ENCODE measurements around the gene WWC2. TPM values are rescaled to one million over a fixed set of nuclear protein-coding genes. Genes with fewer than 3 reads are reported as not detected.

The WWC2 gene
- total RNA-seq, 1 experiment from 2014 or later = 39.1 TPM

DNA sequence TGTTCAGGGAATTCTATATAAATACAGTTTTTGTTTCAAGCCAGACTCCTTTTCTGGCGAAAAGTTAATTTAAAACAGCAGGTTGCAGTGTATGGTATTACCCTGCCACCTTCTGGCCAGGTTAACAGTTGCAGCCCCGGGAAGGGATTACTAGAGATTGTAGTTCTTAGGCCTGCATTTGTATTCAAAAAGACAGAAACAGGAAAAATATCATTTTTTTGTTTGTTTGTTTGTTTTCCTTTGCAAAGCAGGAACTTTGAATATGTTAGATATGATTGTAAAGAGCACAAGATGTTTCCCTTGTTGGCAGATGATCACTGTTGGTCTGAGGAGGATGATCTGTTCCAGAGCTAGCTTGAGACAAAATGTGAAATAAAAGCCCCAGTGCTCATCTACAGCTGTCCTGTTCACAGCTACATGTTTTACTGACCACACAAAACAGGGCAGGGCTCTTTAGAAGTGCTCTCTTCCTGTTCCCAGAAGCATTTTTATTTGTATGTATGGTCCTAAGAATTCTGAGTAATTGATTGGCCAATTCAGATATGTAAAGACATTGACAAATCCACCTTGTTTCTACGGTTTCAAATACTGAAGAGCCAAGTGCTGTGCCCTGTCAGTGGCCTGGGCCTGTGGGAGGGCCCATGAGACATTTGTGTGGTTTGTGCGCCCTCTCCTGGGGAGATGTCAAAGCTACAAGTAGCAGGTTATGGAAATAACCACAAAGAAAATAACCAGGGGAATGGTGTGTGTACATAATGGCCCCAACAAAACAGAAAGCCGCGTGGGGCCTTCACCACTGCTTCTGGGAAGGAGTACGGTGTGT, 163.1 kb downstream of the WWC2 start:
- no peak overlapping the region for H3K9ac ChIP-seq (ENCODE audit: low read length)
- H3K36me3 ChIP-seq (ENCODE audit: control insufficient read depth in 1 of 2, insufficient read depth in 2 of 2, low read length in 2 of 2) = peaks cover 2 to 17% of the 10 kb centered on the region in 2 experiments; a peak in 1 of 4 replicates
- no TSS peak for BruUV-seq (replicated peaks)
- H3K4me2 ChIP-seq (ENCODE audit: low read length) = no peak overlapping the region
- no peaks in the 10 kb centered on the region for H3K9me2 ChIP-seq (ENCODE audit: insufficient read depth)
- H3K4me3 ChIP-seq (replicated peaks in 1 of 2; ENCODE audit: low read depth in 1 of 2, low read length in 2 of 2) = no peak overlapping the region
- TF ChIP-seq RAD21 (IDR thresholded peaks at IDR 0.05; ENCODE audit: low read depth) = peak; percentile 82
- TF ChIP-seq, protein P1, sequence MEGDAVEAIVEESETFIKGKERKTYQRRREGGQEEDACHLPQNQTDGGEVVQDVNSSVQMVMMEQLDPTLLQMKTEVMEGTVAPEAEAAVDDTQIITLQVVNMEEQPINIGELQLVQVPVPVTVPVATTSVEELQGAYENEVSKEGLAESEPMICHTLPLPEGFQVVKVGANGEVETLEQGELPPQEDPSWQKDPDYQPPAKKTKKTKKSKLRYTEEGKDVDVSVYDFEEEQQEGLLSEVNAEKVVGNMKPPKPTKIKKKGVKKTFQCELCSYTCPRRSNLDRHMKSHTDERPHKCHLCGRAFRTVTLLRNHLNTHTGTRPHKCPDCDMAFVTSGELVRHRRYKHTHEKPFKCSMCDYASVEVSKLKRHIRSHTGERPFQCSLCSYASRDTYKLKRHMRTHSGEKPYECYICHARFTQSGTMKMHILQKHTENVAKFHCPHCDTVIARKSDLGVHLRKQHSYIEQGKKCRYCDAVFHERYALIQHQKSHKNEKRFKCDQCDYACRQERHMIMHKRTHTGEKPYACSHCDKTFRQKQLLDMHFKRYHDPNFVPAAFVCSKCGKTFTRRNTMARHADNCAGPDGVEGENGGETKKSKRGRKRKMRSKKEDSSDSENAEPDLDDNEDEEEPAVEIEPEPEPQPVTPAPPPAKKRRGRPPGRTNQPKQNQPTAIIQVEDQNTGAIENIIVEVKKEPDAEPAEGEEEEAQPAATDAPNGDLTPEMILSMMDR (IDR thresholded peaks at IDR 0.05 in 2 of 3, conservative IDR thresholded peaks at IDR 0.05 in 1 of 3; ENCODE audit: borderline replicate concordance in 1 of 3, insufficient read depth in 1 of 3, low read depth in 2 of 3, low read length in 2 of 3) = peak; percentile 84 to 87 (median 86)
- TF ChIP-seq CEBPB (IDR thresholded peaks at IDR 0.05; ENCODE audit: low read depth) = no peak
- peaks cover 0 to 4% of the 10 kb centered on the region in 2 experiments; a peak in 2 of 4 replicates for H3K4me1 ChIP-seq (ENCODE audit: control insufficient read depth in 1 of 2, insufficient read depth in 2 of 2, low read length in 2 of 2)
- 0 out of 2 replicates have a peak overlapping the region, but pooled peaks have one; percentile 6 for H3K27ac ChIP-seq (ENCODE audit: low read depth, low read length)
- peak; percentile 97 for ATAC-seq
- POLR2A ChIA-PET = no interaction called here
- no peaks in the 10 kb centered on the region for H3K79me2 ChIP-seq (ENCODE audit: insufficient read depth, low read length)
- no peak overlapping the region for H2AFZ ChIP-seq (ENCODE audit: low read depth, low read length, poor library complexity, severe bottlenecking)
- H4K20me1 ChIP-seq (ENCODE audit: insufficient read depth) = no peaks in the 10 kb centered on the region
- intact Hi-C loops (cut with micrococcal nuclease) = loop anchor here (1.0 to 10.0 kb wide), 4 partner anchors 189 to 903 kb away; no protein-coding TSS in a partner anchor
- no peaks in the 10 kb centered on the region for H3K27me3 ChIP-seq (ENCODE audit: insufficient read depth, low read length)
- CTCF ChIA-PET = interaction anchor here (0.6 to 2.4 kb wide), 20 partner anchors 9 to 1872 kb away, joined by 3 to 59 read pairs (median 4); partner anchors contain the start of gene WWC2
- DNase-seq (ENCODE audit: low read depth, low spot score) = peak; percentile 56
- H3K9me3 ChIP-seq (ENCODE audit: control insufficient read depth in 1 of 2, insufficient read depth in 1 of 2, low read depth in 1 of 2, low read length in 2 of 2) = no peaks in the 10 kb centered on the region
- RAD21 ChIA-PET (ENCODE audit: low non-redundant PET in 1 of 2, low total read pairs in 2 of 2, uncharacterized antibody in 2 of 2, unreplicated experiment in 2 of 2) = interaction anchor here (1.1 to 2.0 kb wide), 4 partner anchors 189 to 324 kb away, joined by 8 to 13 read pairs (median 12); no protein-coding TSS in a partner anchor

DNA sequence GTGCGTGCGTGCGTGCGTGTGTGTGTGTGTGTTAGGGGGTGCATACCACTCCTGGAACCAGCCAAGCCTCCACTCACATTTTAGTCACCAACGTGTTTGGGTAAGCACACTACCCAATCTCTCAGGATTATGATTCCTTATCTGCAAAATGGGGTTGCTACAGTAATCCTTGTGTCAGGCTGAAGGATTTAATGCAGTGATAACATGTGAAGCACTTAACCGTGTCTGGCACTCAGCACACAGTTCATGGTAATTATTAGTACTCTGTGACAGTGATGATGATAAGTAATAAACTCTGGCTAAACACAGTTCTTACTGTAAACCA, 163.7 kb downstream of the WWC2 start:
- intact Hi-C loops (cut with micrococcal nuclease) = loop anchor here (1.0 to 10.0 kb wide), 4 partner anchors 189 to 902 kb away; no protein-coding TSS in a partner anchor
- H3K27me3 ChIP-seq (ENCODE audit: insufficient read depth, low read length) = no peaks in the 10 kb centered on the region
- H3K79me2 ChIP-seq (ENCODE audit: insufficient read depth, low read length) = no peaks in the 10 kb centered on the region
- peaks cover 0 to 4% of the 10 kb centered on the region in 2 experiments; a peak in 2 of 4 replicates for H3K4me1 ChIP-seq (ENCODE audit: control insufficient read depth in 1 of 2, insufficient read depth in 2 of 2, low read length in 2 of 2)
- H3K4me2 ChIP-seq (ENCODE audit: low read length) = no peak overlapping the region
- no peaks in the 10 kb centered on the region for H3K9me2 ChIP-seq (ENCODE audit: insufficient read depth)
- POLR2A ChIA-PET = no interaction called here
- H2AFZ ChIP-seq (ENCODE audit: low read depth, low read length, poor library complexity, severe bottlenecking) = no peak overlapping the region
- no peak overlapping the region for H3K27ac ChIP-seq (ENCODE audit: low read depth, low read length)
- BruUV-seq (replicated peaks) = no TSS peak
- H4K20me1 ChIP-seq (ENCODE audit: insufficient read depth) = no peaks in the 10 kb centered on the region
- DNase-seq (ENCODE audit: low read depth, low spot score) (no peak), ATAC-seq (no peak; the same call in 1 of the 2 replicates)
- H3K9ac ChIP-seq (ENCODE audit: low read length) = no peak overlapping the region
- H3K36me3 ChIP-seq (ENCODE audit: control insufficient read depth in 1 of 2, insufficient read depth in 2 of 2, low read length in 2 of 2) = peaks cover 2 to 17% of the 10 kb centered on the region in 2 experiments; a peak in 1 of 4 replicates
- CTCF ChIA-PET = interaction anchor here (0.6 to 2.4 kb wide), 18 partner anchors 9 to 1872 kb away, joined by 3 to 59 read pairs (median 4); partner anchors contain the start of gene WWC2
- H3K4me3 ChIP-seq (replicated peaks in 1 of 2; ENCODE audit: low read depth in 1 of 2, low read length in 2 of 2) = no peak overlapping the region
- H3K9me3 ChIP-seq (ENCODE audit: control insufficient read depth in 1 of 2, insufficient read depth in 1 of 2, low read depth in 1 of 2, low read length in 2 of 2) = no peaks in the 10 kb centered on the region
- RAD21 ChIA-PET (ENCODE audit: low non-redundant PET in 1 of 2, low total read pairs in 2 of 2, uncharacterized antibody in 2 of 2, unreplicated experiment in 2 of 2) = interaction anchor here (1.1 to 2.0 kb wide), 4 partner anchors 189 to 324 kb away, joined by 8 to 13 read pairs (median 12); no protein-coding TSS in a partner anchor
- TF ChIP-seq JUND (IDR thresholded peaks at IDR 0.05) = no peak
- no peak for TF ChIP-seq ZNF274 (IDR thresholded peaks at IDR 0.05; ENCODE audit: low read depth, low read length)
- TF ChIP-seq POLR2AphosphoS5 (IDR thresholded peaks at IDR 0.05; ENCODE audit: low read depth, low read length) = no peak
- TF ChIP-seq RAD21 (IDR thresholded peaks at IDR 0.05; ENCODE audit: low read depth) = no peak
- no peak for TF ChIP-seq CBX3 (IDR thresholded peaks at IDR 0.05; ENCODE audit: low read depth)
- TF ChIP-seq SIN3A (IDR thresholded peaks at IDR 0.05; ENCODE audit: low read depth) = no peak
- no peak for TF ChIP-seq SP1 (IDR thresholded peaks at IDR 0.05; ENCODE audit: low read depth)
- no peak for TF ChIP-seq EZH2phosphoT487 (IDR thresholded peaks at IDR 0.05; ENCODE audit: borderline replicate concordance)
- TF ChIP-seq, protein P2, sequence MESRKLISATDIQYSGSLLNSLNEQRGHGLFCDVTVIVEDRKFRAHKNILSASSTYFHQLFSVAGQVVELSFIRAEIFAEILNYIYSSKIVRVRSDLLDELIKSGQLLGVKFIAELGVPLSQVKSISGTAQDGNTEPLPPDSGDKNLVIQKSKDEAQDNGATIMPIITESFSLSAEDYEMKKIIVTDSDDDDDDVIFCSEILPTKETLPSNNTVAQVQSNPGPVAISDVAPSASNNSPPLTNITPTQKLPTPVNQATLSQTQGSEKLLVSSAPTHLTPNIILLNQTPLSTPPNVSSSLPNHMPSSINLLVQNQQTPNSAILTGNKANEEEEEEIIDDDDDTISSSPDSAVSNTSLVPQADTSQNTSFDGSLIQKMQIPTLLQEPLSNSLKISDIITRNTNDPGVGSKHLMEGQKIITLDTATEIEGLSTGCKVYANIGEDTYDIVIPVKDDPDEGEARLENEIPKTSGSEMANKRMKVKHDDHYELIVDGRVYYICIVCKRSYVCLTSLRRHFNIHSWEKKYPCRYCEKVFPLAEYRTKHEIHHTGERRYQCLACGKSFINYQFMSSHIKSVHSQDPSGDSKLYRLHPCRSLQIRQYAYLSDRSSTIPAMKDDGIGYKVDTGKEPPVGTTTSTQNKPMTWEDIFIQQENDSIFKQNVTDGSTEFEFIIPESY (IDR thresholded peaks at IDR 0.05; ENCODE audit: extremely low read depth, insufficient replicate concordance, low read length) = no peak
- TF ChIP-seq EGR1 (IDR thresholded peaks at IDR 0.05; ENCODE audit: low read depth) = no peak
- TF ChIP-seq ZFX (IDR thresholded peaks at IDR 0.05) = no peak
- TF ChIP-seq ELF1 (IDR thresholded peaks at IDR 0.05; ENCODE audit: borderline replicate concordance, low read depth) = no peak
- TF ChIP-seq, protein P3, sequence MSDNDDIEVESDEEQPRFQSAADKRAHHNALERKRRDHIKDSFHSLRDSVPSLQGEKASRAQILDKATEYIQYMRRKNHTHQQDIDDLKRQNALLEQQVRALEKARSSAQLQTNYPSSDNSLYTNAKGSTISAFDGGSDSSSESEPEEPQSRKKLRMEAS (IDR thresholded peaks at IDR 0.05) = no peak
